K562 (cell line): ENCODE results near the gene PDGFD. TPM values are rescaled to one million over a fixed set of nuclear protein-coding genes. Genes with fewer than 3 reads are reported as not detected.

ENCODE experiments used
- ATAC-seq: fragments of 200-7000 bp; cut with Tn5 transposase; 3 replicates; pipeline ENCODE4 v1.9.1; 2020; ENCODE audit warnings: moderate library complexity
- BruUV-seq: library from RNA; stranded (reverse); fragments of 400-500 nt; replicated peaks from 2 replicates; lab custom pipeline; 2021; lab: Mats Ljungman, UMichigan
- CTCF ChIA-PET: fragments of 300-600 bp; formaldehyde crosslinking; extraction: SDS; loops from one replicate; lab custom pipeline; 2021; ENCODE audit warnings: low intra/inter-chr PET ratio; lab: Yijun Ruan, JAX
- POLR2A ChIA-PET: fragments of 300-600, 350-650 bp; sonication (Branson Sonifier 250); formaldehyde crosslinking; extraction: SDS; loops from one replicate; lab custom pipeline; 2021; ENCODE audit warnings: antibody characterized with exemption, inconsistent platforms; lab: Yijun Ruan, JAX
- DNase-seq, 4 experiments: peaks; one replicate each; pipeline versions ENCODE4 v3.0.0 to v3.0.0-alpha.2; 2011 to 2018; ENCODE audit warnings: low spot score in 3 of 4, mixed read lengths in 3 of 4; ENCODE audit errors: extremely low read depth in 1 of 4
- FAIRE-seq: peaks from 2 replicates; lab custom pipeline; 2011; peaks lifted over from hg19 to GRCh38; lab: Jason Lieb, UNC
- H2AFZ ChIP-seq: 2 replicates; pipeline ENCODE4 v1.6.0; 2011; ENCODE audit warnings: low read depth, low read length, control low read depth, inconsistent platforms
- H3K27ac ChIP-seq: fragments of 200-600 bp; 3 replicates; pipeline ENCODE4 v1.8.0; 2011; ENCODE audit warnings: low read depth, mild to moderate bottlenecking, control low read depth, inconsistent platforms, low read length, moderate library complexity, mixed read lengths; ENCODE audit errors: extremely low read depth
- H3K27me3 ChIP-seq, 2 experiments: fragments of 300-600 bp in 1 of 2; 2 replicates in 1 of 2; 3 replicates in 1 of 2; pipeline versions ENCODE4 v1.6.0 to v1.8.0; 2011; ENCODE audit warnings: inconsistent platforms in 2 of 2, low read length in 2 of 2, mild to moderate bottlenecking in 1 of 2, mixed read lengths in 1 of 2, moderate library complexity in 1 of 2; ENCODE audit not compliant: control insufficient read depth in 2 of 2, insufficient read depth in 2 of 2
- H3K36me3 ChIP-seq: fragments of 300-600 bp; 3 replicates; pipeline ENCODE4 v1.8.0; 2011; ENCODE audit warnings: mild to moderate bottlenecking, low read length, inconsistent platforms; ENCODE audit not compliant: control insufficient read depth, insufficient read depth
- H3K4me1 ChIP-seq, 2 experiments: fragments of 200-600 bp in 1 of 2; replicated peaks in 1 of 2; 2 replicates in 1 of 2; 3 replicates in 1 of 2; pipeline versions ENCODE4 v1.5.1 to v1.8.0; 2011; ENCODE audit warnings: inconsistent platforms in 2 of 2, low read length in 2 of 2, mild to moderate bottlenecking in 1 of 2, mixed read lengths in 1 of 2, moderate library complexity in 1 of 2; ENCODE audit not compliant: control insufficient read depth in 2 of 2, insufficient read depth in 2 of 2
- H3K4me2 ChIP-seq: 2 replicates; pipeline ENCODE4 v1.6.1; 2011; ENCODE audit warnings: low read length, control low read depth, inconsistent platforms, mixed read lengths; ENCODE audit not compliant: insufficient read depth
- H3K4me3 ChIP-seq: fragments of 200-600 bp; sonication (generic), shearing (Covaris generic); 2 replicates; pipeline ENCODE4 v1.5.1; 2016; ENCODE audit warnings: control low read depth, inconsistent platforms
- H3K79me2 ChIP-seq: fragments of 200-600 bp; 3 replicates; pipeline ENCODE4 v1.8.0; 2011; ENCODE audit warnings: low read length, inconsistent platforms; ENCODE audit not compliant: control insufficient read depth, insufficient read depth
- H3K9ac ChIP-seq, 2 experiments: 2 replicates each; pipeline versions ENCODE4 v1.6.0 to v1.6.1; 2011; ENCODE audit warnings: low read depth in 2 of 2, low read length in 2 of 2, control low read depth in 1 of 2, inconsistent platforms in 1 of 2, mild to moderate bottlenecking in 1 of 2, mixed read lengths in 1 of 2; ENCODE audit not compliant: insufficient read depth in 1 of 2
- H3K9me1 ChIP-seq: one replicate; pipeline ENCODE4 v1.6.0; 2011; ENCODE audit warnings: inconsistent platforms, mild to moderate bottlenecking, low read length, moderate library complexity; ENCODE audit not compliant: control insufficient read depth, insufficient read depth
- H3K9me3 ChIP-seq: replicated peaks from 2 replicates; pipeline ENCODE4 v1.5.1; 2011; ENCODE audit warnings: low read depth, low read length, inconsistent platforms; ENCODE audit not compliant: control insufficient read depth, insufficient read depth
- H4K20me1 ChIP-seq: replicated peaks from 2 replicates; pipeline ENCODE4 v1.6.1; 2011; ENCODE audit warnings: low read length, inconsistent platforms, mixed read lengths; ENCODE audit not compliant: control insufficient read depth, insufficient read depth
- ARID2 ChIP-seq: fragments of 450-650 bp; IDR thresholded peaks from 2 replicates; pipeline ENCODE4 v1.6.1; 2017; ENCODE audit warnings: antibody characterized with exemption, mild to moderate bottlenecking
- BCL6 ChIP-seq: fragments of 250-450 bp; sonication (Bioruptor Pico); IDR thresholded peaks from 2 replicates; pipeline ENCODE4 v1.4.0; 2020
- ETV6 ChIP-seq, 3 experiments: fragments of 150-350 bp in 1 of 3; sonication (generic) in 1 of 3; formaldehyde crosslinking in 1 of 3; IDR thresholded peaks; 2 replicates each; pipeline versions ENCODE4 v1.6.1 to v1.8.0; 2014 to 2022; ENCODE audit warnings: borderline replicate concordance in 2 of 3, low read depth in 2 of 3, antibody characterized with exemption in 1 of 3, low read length in 1 of 3, mild to moderate bottlenecking in 1 of 3, missing genetic modification reagents in 1 of 3
- FOXJ2 ChIP-seq: fragments of 200-800 bp; sonication (Bioruptor generic); IDR thresholded peaks from 2 replicates; pipeline ENCODE4 v1.6.1; 2016; ENCODE audit warnings: missing genetic modification characterization, missing compliant biosample characterization
- FOXK1 ChIP-seq: sonication (generic); formaldehyde crosslinking; IDR thresholded peaks from 2 replicates; pipeline ENCODE4 v1.8.0; 2022; ENCODE audit warnings: missing genetic modification reagents, mild to moderate bottlenecking, borderline replicate concordance
- HEY1 ChIP-seq: fragments of 250-450 bp; sonication (Bioruptor Pico); IDR thresholded peaks from 2 replicates; pipeline ENCODE4 v1.5.0; 2020; ENCODE audit warnings: mild to moderate bottlenecking, moderate library complexity, borderline replicate concordance
- NR2C1 ChIP-seq, 2 experiments: fragments of 450-650 bp; IDR thresholded peaks; 2 replicates each; pipeline ENCODE4 v1.6.1; 2017; ENCODE audit warnings: mild to moderate bottlenecking in 2 of 2, antibody characterized with exemption in 1 of 2, inconsistent platforms in 1 of 2, missing compliant biosample characterization in 1 of 2, missing genetic modification characterization in 1 of 2
- POLR2A ChIP-seq: fragments of 450-650 bp; conservative IDR thresholded peaks from 2 replicates; pipeline ENCODE4 v1.6.1; 2016
- RAD21 ChIP-seq, 2 experiments: fragments of 250-450 bp in 1 of 2; fragments of 450-650 bp in 1 of 2; sonication (Bioruptor Pico) in 1 of 2; formaldehyde crosslinking in 1 of 2; IDR thresholded peaks in 1 of 2; conservative IDR thresholded peaks in 1 of 2; 2 replicates each; pipeline versions ENCODE4 v1.4.0 to v1.8.0; 2020 to 2022; ENCODE audit warnings: mild to moderate bottlenecking in 2 of 2, moderate library complexity in 1 of 2
- RREB1 ChIP-seq: fragments of 250-450 bp; sonication (Bioruptor Pico); IDR thresholded peaks from 2 replicates; pipeline ENCODE4 v1.4.0; 2020
- STAT5B ChIP-seq: fragments of 250-450 bp; sonication (Bioruptor Pico); IDR thresholded peaks from 2 replicates; pipeline ENCODE4 v1.8.0; 2021; ENCODE audit warnings: mild to moderate bottlenecking, inconsistent platforms
- TRIM24 ChIP-seq, 2 experiments: fragments of 450-650 bp; IDR thresholded peaks; 2 replicates each; pipeline ENCODE4 v1.6.1; 2016
- ZFP91 ChIP-seq: sonication (generic); formaldehyde crosslinking; IDR thresholded peaks from 2 replicates; pipeline ENCODE4 v1.8.0; 2022; ENCODE audit warnings: mild to moderate bottlenecking, missing genetic modification reagents
- ZNF175 ChIP-seq: fragments of 200-800 bp; sonication (Bioruptor generic); IDR thresholded peaks from 2 replicates; pipeline ENCODE4 v1.6.1; 2016; ENCODE audit warnings: low read depth, mild to moderate bottlenecking, missing genetic modification characterization, missing compliant biosample characterization
- in situ Hi-C: fragments of 300-500 bp; cut with MboI; formaldehyde crosslinking; loops from 4 replicates; pipeline ENCODE4 v1.15.0; 2018; ENCODE audit warnings: inconsistent platforms, mixed read lengths
- intact Hi-C: fragments of 100-400 bp; cut with micrococcal nuclease; formaldehyde crosslinking; loops from 2 replicates; pipeline ENCODE4 v1.14.2; 2022
- polyA plus RNA-seq, 8 experiments: library from polyadenylated mRNA; depleted of rRNA in 4 of 8; stranded (reverse) in 5 of 8; unstranded in 3 of 8; fragments of >200 nt; fragmentation: Nextera tagmentation in 2 of 8; fragmentation: Illumina TruSeq in 1 of 8; extraction: Ambion mirVana in 2 of 8; extraction: Trizol in 1 of 8; gene quantifications; 2 replicates each; pipeline versions ENCODE4 v1.2.1 to v1.2.3, GENCODE V29; 2011 to 2014; ENCODE audit warnings: inconsistent platforms in 1 of 8, missing spikeins in 1 of 8
- total RNA-seq, 7 experiments: library from RNA; depleted of rRNA in 6 of 7; stranded (reverse); fragments of >200 nt in 6 of 7; fragmentation: Illumina TruSeq in 2 of 7; extraction: Trizol in 2 of 7; gene quantifications; 2 replicates each; pipeline versions ENCODE4 v1.2.1 to v1.2.3, GENCODE V29; 2011 to 2021; ENCODE audit warnings: low replicate concordance in 1 of 7

Gene PDGFD
- total and polyA plus RNA-seq, 9 of the 15 experiments (the other 6 are each of a cell fraction or from before 2014, with no cell fraction given) = 0.11 TPM; not detected in 8

GRCh38 chr11:103993507-103993906, 170.4 kb downstream of the PDGFD start:
- no TSS peak for BruUV-seq
- TF ChIP-seq TRIM24 (IDR thresholded peaks at IDR 0.05) = no peak
- TF ChIP-seq ETV6 (IDR thresholded peaks at IDR 0.05; ENCODE audit: borderline replicate concordance in 1 of 2, low read depth in 2 of 2, low read length in 1 of 2) = no peak
- no peak for TF ChIP-seq ETV6 (CRISPR knock-in tag; IDR thresholded peaks at IDR 0.05; ENCODE audit: borderline replicate concordance)
- TF ChIP-seq FOXJ2 (tag) = no peak
- no peak for TF ChIP-seq FOXK1
- TF ChIP-seq NR2C1 (IDR thresholded peaks at IDR 0.05) = no peak
- TF ChIP-seq NR2C1 (tag; IDR thresholded peaks at IDR 0.05) = no peak
- TF ChIP-seq ZNF175 (CRISPR knock-in tag) = no peak
- TF ChIP-seq POLR2A = no peak
- no peak for TF ChIP-seq ARID2
- no peak for TF ChIP-seq BCL6 (CRISPR knock-in tag)
- no peak for TF ChIP-seq STAT5B (CRISPR knock-in tag)
- no peak for TF ChIP-seq RREB1 (CRISPR knock-in tag)
- no peak for TF ChIP-seq HEY1 (CRISPR knock-in tag)
- TF ChIP-seq ZFP91 (CRISPR knock-in tag) = no peak
- TF ChIP-seq RAD21 (CRISPR knock-in tag; conservative IDR thresholded peaks at IDR 0.05 in 1 of 2, IDR thresholded peaks at IDR 0.05 in 1 of 2) = no peak

More at GRCh38 chr11:103993507-103993906, 170.4 kb downstream of the PDGFD start:
- no peaks in the 10 kb centered on the region for H3K79me2 ChIP-seq
- intact Hi-C loops (no loop called here), in situ Hi-C loops (no loop called here)
- no peaks in the 10 kb centered on the region for H3K4me1 ChIP-seq
- POLR2A ChIA-PET = no interaction called here
- CTCF ChIA-PET = no interaction called here
- H2AFZ ChIP-seq = no peak overlapping the region
- no peak overlapping the region for H3K4me3 ChIP-seq
- no peaks in the 10 kb centered on the region for H3K27me3 ChIP-seq
- H3K4me2 ChIP-seq = no peak overlapping the region
- no peak for ATAC-seq
- no peaks in the 10 kb centered on the region; the same call in 1 of the 2 replicates for H3K9me3 ChIP-seq
- FAIRE-seq = no peak
- no peaks in the 10 kb centered on the region for H3K9me1 ChIP-seq
- no peak overlapping the region for H3K27ac ChIP-seq
- no peaks in the 10 kb centered on the region for H4K20me1 ChIP-seq
- no peak for DNase-seq
- H3K36me3 ChIP-seq = no peaks in the 10 kb centered on the region
- no peak overlapping the region for H3K9ac ChIP-seq
